ENCODE results near the gene NRXN3. TPM values are rescaled to one million over a fixed set of nuclear protein-coding genes. Genes with fewer than 3 reads are reported as not detected.

Gene NRXN3
- total and polyA plus RNA-seq, 2 experiments from 2014 or later = 0.08 to 0.11 TPM

GRCh38 chr14:79426103-79426755 is 1256.1 kb downstream of the NRXN3 start:
- in situ Hi-C loops (cut with MboI) = no loop called here
- Histone ChIP-seq H3K27ac (no peak overlapping the region), H3K9me3 (ENCODE audit: low read depth) (no peaks in the 10 kb centered on the region), H3K79me2 (ENCODE audit: insufficient read depth) (no peaks in the 10 kb centered on the region), H2AFZ (no peak overlapping the region), H4K20me1 (ENCODE audit: insufficient read depth) (no peaks in the 10 kb centered on the region), H3K4me2 (ENCODE audit: unreplicated experiment) (no peak overlapping the region), H3F3A (ENCODE audit: insufficient read depth) (no peaks in the 10 kb centered on the region), H3K36me3 (ENCODE audit: low read depth) (no peaks in the 10 kb centered on the region), H3K9me2 (ENCODE audit: insufficient read depth) (no peaks in the 10 kb centered on the region), H3K9ac (no peak overlapping the region), H3K4me1 (ENCODE audit: insufficient read depth) (no peaks in the 10 kb centered on the region), H3K4me3 (no peak overlapping the region), H3K27me3 (replicated peaks; ENCODE audit: insufficient read depth) (no peaks in the 10 kb centered on the region)
- TF ChIP-seq EZH2phosphoT487 (IDR thresholded peaks at IDR 0.05; ENCODE audit: insufficient read depth, low read depth) (no peak), EZH2 (IDR thresholded peaks at IDR 0.05; ENCODE audit: insufficient read depth, poor library complexity, severe bottlenecking) (no peak)
- 22 to 30% methylated on average over 4 of the region's 4 CpGs for WGBS, 2 experiments (ENCODE audit: low coverage in 1 of 2, low lambda C conversion rate in 2 of 2, missing lambda C conversion rate in 2 of 2)
- DNase-seq = no peak

DNA sequence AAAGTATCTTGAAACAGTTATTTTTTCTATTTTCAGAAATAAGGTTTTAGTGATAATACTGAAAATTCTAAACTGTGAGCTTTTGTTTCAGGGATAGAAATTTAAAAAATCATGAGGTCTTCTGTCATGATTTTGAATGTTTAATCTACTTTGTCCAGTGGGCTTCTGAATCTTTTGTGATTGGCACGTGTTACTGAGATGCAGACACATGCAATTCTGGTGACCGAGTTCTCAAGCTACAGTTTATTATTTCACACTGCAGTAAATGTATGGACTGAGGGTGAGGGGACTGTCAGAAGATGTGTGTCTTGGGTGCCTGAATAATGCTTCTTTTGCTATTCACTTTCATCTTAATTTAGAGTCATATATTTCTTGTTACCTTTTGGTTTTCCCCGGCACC is 1262.5 kb downstream of the NRXN3 start:
- DNase-seq = no peak
- H2AFZ ChIP-seq = no peak overlapping the region
- in situ Hi-C loops (cut with MboI) = no loop called here
- no peaks in the 10 kb centered on the region for H3K36me3 ChIP-seq (ENCODE audit: low read depth)
- H3K4me2 ChIP-seq (ENCODE audit: unreplicated experiment) = no peak overlapping the region
- H3K79me2 ChIP-seq (ENCODE audit: insufficient read depth) = no peaks in the 10 kb centered on the region
- no peaks in the 10 kb centered on the region for H3K9me3 ChIP-seq (ENCODE audit: low read depth)
- no peaks in the 10 kb centered on the region for H3F3A ChIP-seq (ENCODE audit: insufficient read depth)
- no peak overlapping the region for H3K4me3 ChIP-seq
- no peaks in the 10 kb centered on the region for H3K4me1 ChIP-seq (ENCODE audit: insufficient read depth)
- H3K27me3 ChIP-seq (replicated peaks; ENCODE audit: insufficient read depth) = no peaks in the 10 kb centered on the region
- TF ChIP-seq EZH2 (IDR thresholded peaks at IDR 0.05; ENCODE audit: insufficient read depth, poor library complexity, severe bottlenecking) (no peak), EZH2phosphoT487 (IDR thresholded peaks at IDR 0.05; ENCODE audit: insufficient read depth, low read depth) (no peak)
- no peaks in the 10 kb centered on the region for H4K20me1 ChIP-seq (ENCODE audit: insufficient read depth)
- H3K27ac ChIP-seq = no peak overlapping the region
- no peak overlapping the region for H3K9ac ChIP-seq
- no peaks in the 10 kb centered on the region for H3K9me2 ChIP-seq (ENCODE audit: insufficient read depth)
- WGBS, 2 experiments (ENCODE audit: low coverage in 1 of 2, low lambda C conversion rate in 2 of 2, missing lambda C conversion rate in 2 of 2) = 16 to 21% methylated on average over 3 of the region's 3 CpGs

DNA sequence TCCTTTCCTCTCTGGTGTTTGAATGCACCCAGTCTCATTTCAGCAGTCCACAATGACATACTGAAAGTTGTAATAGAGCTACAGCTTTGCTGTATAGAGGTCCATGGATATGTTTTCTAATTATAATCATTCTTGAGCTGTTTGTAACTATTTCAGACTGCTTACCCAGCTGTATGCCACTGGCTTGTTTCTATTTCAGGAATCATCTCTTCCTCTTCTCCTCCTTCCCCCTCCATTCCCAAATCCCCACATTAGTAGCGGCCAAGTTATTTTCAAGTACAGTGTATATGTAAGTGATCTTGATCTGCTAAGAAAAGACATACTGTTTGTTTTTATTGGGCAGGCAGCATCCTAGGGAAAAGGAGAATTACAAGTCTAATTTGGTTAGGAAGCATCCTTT is 1266.2 kb downstream of the NRXN3 start:
- Histone ChIP-seq H3K36me3 (ENCODE audit: low read depth) (no peaks in the 10 kb centered on the region), H3K27ac (no peak overlapping the region), H3K9me3 (ENCODE audit: low read depth) (no peaks in the 10 kb centered on the region), H3F3A (ENCODE audit: insufficient read depth) (no peaks in the 10 kb centered on the region), H3K79me2 (ENCODE audit: insufficient read depth) (no peaks in the 10 kb centered on the region), H3K4me1 (ENCODE audit: insufficient read depth) (no peaks in the 10 kb centered on the region), H3K9me2 (ENCODE audit: insufficient read depth) (no peaks in the 10 kb centered on the region), H3K4me2 (ENCODE audit: unreplicated experiment) (no peak overlapping the region), H2AFZ (no peak overlapping the region), H3K27me3 (replicated peaks; ENCODE audit: insufficient read depth) (no peaks in the 10 kb centered on the region), H4K20me1 (ENCODE audit: insufficient read depth) (no peaks in the 10 kb centered on the region), H3K9ac (no peak overlapping the region), H3K4me3 (no peak overlapping the region)
- no peak for DNase-seq
- 4 to 9% methylated on average over 1 of the region's 1 CpG for WGBS, 2 experiments (ENCODE audit: low coverage in 1 of 2, low lambda C conversion rate in 2 of 2, missing lambda C conversion rate in 2 of 2)
- no peak for TF ChIP-seq EZH2 (IDR thresholded peaks at IDR 0.05; ENCODE audit: insufficient read depth, poor library complexity, severe bottlenecking)
- TF ChIP-seq EZH2phosphoT487 (IDR thresholded peaks at IDR 0.05; ENCODE audit: insufficient read depth, low read depth) = no peak
- in situ Hi-C loops (cut with MboI) = no loop called here

DNA sequence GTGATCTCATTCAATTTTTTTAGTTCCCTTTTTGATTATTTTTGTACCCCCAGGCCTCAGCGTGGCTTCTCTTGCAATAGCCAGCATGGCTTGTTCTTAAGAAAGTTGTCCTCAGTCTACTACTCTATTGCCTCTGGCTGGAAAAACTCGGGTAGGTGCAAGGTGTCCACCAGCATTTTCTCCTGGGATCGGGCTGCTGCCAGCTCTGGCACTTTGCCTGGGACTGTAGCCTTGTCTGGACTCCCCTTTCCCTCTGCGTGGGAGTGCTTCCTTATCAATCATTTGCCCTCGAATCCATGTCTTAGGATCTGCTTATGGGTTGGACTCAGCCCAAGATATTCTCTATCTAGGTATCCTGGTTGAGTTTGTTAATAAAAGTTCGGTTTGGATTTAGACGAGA is 1267.8 kb downstream of the NRXN3 start:
- H3K79me2 ChIP-seq (ENCODE audit: insufficient read depth) = no peaks in the 10 kb centered on the region
- H3K4me3 ChIP-seq = no peak overlapping the region
- no peaks in the 10 kb centered on the region for H4K20me1 ChIP-seq (ENCODE audit: insufficient read depth)
- H3K9ac ChIP-seq = no peak overlapping the region
- no peaks in the 10 kb centered on the region for H3K36me3 ChIP-seq (ENCODE audit: low read depth)
- no peaks in the 10 kb centered on the region for H3K27me3 ChIP-seq (replicated peaks; ENCODE audit: insufficient read depth)
- in situ Hi-C loops (cut with MboI) = no loop called here
- TF ChIP-seq EZH2phosphoT487 (IDR thresholded peaks at IDR 0.05; ENCODE audit: insufficient read depth, low read depth) (no peak), EZH2 (IDR thresholded peaks at IDR 0.05; ENCODE audit: insufficient read depth, poor library complexity, severe bottlenecking) (no peak)
- H3K9me2 ChIP-seq (ENCODE audit: insufficient read depth) = no peaks in the 10 kb centered on the region
- DNase-seq = no peak
- H3K9me3 ChIP-seq (ENCODE audit: low read depth) = no peaks in the 10 kb centered on the region
- 25 to 31% methylated on average over 7 of the region's 7 CpGs for WGBS, 2 experiments (ENCODE audit: low coverage in 1 of 2, low lambda C conversion rate in 2 of 2, missing lambda C conversion rate in 2 of 2)
- H3K4me2 ChIP-seq (ENCODE audit: unreplicated experiment) = no peak overlapping the region
- no peak overlapping the region for H3K27ac ChIP-seq
- no peak overlapping the region for H2AFZ ChIP-seq
- no peaks in the 10 kb centered on the region for H3F3A ChIP-seq (ENCODE audit: insufficient read depth)
- H3K4me1 ChIP-seq (ENCODE audit: insufficient read depth) = no peaks in the 10 kb centered on the region
